Ovary (tissue), 9 donors: ENCODE data around the gene APOC4. TPM values are rescaled to one million over a fixed set of nuclear protein-coding genes. Genes with fewer than 3 reads are reported as not detected.

Source experiments
- DNase-seq, 5 donors: peaks; one replicate each; pipeline ENCODE4 v3.0.0-alpha.2; 2019 to 2020
- H3K27ac ChIP-seq, 2 donors: fragments of 200-600 bp; one replicate each; pipeline versions ENCODE4 v1.5.1 to v1.8.0; 2019 to 2022
- H3K27me3 ChIP-seq: fragments of 200-600 bp; one replicate; pipeline ENCODE4 v1.8.0; 2022
- H3K36me3 ChIP-seq: fragments of 200-600 bp; sonication (generic); one replicate; pipeline ENCODE4 v1.5.1; 2019
- H3K4me1 ChIP-seq: one replicate; pipeline ENCODE4 v1.8.1; 2013; ENCODE audit warnings: mild to moderate bottlenecking, moderate library complexity; ENCODE audit not compliant: insufficient read depth
- H3K4me3 ChIP-seq: fragments of 200-600 bp; sonication (generic); one replicate; pipeline ENCODE4 v1.5.1; 2017
- H3K9me3 ChIP-seq, 2 donors: fragments of 200-600 bp in 1 of 2; sonication (generic) in 1 of 2; one replicate each; pipeline versions ENCODE4 v1.5.1 to v1.8.1; 2013 to 2019; ENCODE audit warnings: mild to moderate bottlenecking in 1 of 2, moderate library complexity in 1 of 2
- EP300 ChIP-seq: sonication (generic); formaldehyde crosslinking; IDR thresholded peaks from one replicate; pipeline ENCODE4 v1.6.1; 2017; ENCODE audit warnings: antibody characterized with exemption
- POLR2A ChIP-seq: fragments of 450-650 bp; IDR thresholded peaks from one replicate; pipeline ENCODE4 v1.6.1; 2017; ENCODE audit warnings: antibody characterized with exemption, mild to moderate bottlenecking, moderate library complexity
- WGBS, 3 donors: extraction: QIAGEN DNeasy Blood & Tissue Kit in 1 of 3; methylation state at CpG; one replicate each; pipeline versions ENCODE4 v1.1.5 to v1.1.7; 2013 to 2017; 5-methylcytosine and 5-hydroxymethylcytosine counted together
- intact Hi-C, 4 donors: fragments of 100-400 bp; cut with DNase I; formaldehyde crosslinking; loops; one replicate each; pipeline versions ENCODE4 v1.11.0 to v1.15.1; 2022 to 2023
- polyA plus RNA-seq, 2 donors: library from polyadenylated mRNA; stranded (reverse); fragments of 200-250 nt in 1 of 2; fragments of 350-450 nt in 1 of 2; fragmentation: Illumina TruSeq in 1 of 2; extraction: RNeasy Lipid Tissue Mini Kit (QIAGEN cat#74804) in 1 of 2; gene quantifications; one replicate each; pipeline ENCODE4 v1.2.3, GENCODE V29; 2013 to 2014
- total RNA-seq, 7 donors: library from RNA; depleted of rRNA in 2 of 7; stranded (reverse); fragments of >200 nt in 2 of 7; fragmentation: NEBNext Ultra II Directional in 3 of 7; extraction: Animal tissue kit (Norgen Biotek cat#: 25700) in 3 of 7; gene quantifications; one replicate each; pipeline versions ENCODE4 v1.1.0 to v1.2.4, GENCODE V29; 2016 to 2023
- TF ChIP-seq, protein P1 (sequence below), 3 donors: fragments of 450-650 bp in 2 of 3; fragments of 200-600 bp in 1 of 3; IDR thresholded peaks; one replicate each; pipeline versions ENCODE4 v1.5.1 to v1.8.0; 2016 to 2022; ENCODE audit warnings: antibody characterized with exemption in 3 of 3, mild to moderate bottlenecking in 1 of 3
- donor health status: DM: no; HTN: no; CAD: no; lungs with moderate emphysema.
- donor health status: DM: no; HTN: no; CAD: no.
- donor health status: Bipolar disorder and iron deficiency.
- donor health status: DM: yes; HTN: yes; CAD: no.
- donor health status: DM: no; HTN: no; CAD: no.
- donor health status: DM: yes; HTN: yes; CAD: no.

Gene APOC4
- total and polyA plus RNA-seq, 9 donors = 0.57 TPM; not detected in 8

DNA sequence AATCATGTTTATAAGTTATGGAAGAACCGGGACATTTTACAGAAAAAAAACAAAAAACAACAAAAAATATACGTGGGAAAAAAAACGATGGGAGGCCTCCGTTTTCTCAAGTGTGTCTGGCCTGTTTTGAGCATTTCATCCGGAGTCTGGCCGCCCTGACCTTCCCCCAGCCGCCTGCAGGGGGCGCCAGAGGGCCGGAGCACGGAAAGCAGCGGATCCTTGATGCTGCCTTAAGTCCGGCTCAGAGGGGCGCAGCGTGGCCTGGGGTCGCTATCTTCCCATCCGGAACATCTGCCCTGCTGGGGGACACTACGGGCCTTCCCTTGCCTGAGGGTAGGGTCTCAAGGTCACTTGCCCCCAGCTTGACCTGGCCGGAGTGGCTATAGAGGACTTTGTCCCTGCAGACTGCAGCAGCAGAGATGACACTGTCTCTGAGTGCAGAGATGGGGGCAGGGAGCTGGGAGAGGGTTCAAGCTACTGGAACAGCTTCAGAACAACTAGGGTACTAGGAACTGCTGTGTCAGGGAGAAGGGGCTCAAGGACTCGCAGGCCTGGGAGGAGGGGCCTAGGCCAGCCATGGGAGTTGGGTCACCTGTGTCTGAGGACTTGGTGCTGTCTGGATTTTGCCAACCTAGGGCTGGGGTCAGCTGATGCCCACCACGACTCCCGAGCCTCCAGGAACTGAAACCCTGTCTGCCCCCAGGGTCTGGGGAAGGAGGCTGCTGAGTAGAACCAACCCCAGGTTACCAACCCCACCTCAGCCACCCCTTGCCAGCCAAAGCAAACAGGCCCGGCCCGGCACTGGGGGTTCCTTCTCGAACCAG lies 38.2 kb upstream of the APOC4 start:
- Histone ChIP-seq H3K27me3 (no peaks in the 10 kb centered on the region), H3K9me3 (no peaks in the 10 kb centered on the region), H3K4me1 (peaks cover 7% of the 10 kb centered on the region), H3K36me3 (no peaks in the 10 kb centered on the region), H3K27ac (no peak overlapping the region), H3K4me3 (no peak overlapping the region)
- TF ChIP-seq POLR2A = no peak
- TF ChIP-seq, protein P1, sequence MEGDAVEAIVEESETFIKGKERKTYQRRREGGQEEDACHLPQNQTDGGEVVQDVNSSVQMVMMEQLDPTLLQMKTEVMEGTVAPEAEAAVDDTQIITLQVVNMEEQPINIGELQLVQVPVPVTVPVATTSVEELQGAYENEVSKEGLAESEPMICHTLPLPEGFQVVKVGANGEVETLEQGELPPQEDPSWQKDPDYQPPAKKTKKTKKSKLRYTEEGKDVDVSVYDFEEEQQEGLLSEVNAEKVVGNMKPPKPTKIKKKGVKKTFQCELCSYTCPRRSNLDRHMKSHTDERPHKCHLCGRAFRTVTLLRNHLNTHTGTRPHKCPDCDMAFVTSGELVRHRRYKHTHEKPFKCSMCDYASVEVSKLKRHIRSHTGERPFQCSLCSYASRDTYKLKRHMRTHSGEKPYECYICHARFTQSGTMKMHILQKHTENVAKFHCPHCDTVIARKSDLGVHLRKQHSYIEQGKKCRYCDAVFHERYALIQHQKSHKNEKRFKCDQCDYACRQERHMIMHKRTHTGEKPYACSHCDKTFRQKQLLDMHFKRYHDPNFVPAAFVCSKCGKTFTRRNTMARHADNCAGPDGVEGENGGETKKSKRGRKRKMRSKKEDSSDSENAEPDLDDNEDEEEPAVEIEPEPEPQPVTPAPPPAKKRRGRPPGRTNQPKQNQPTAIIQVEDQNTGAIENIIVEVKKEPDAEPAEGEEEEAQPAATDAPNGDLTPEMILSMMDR (IDR thresholded peaks at IDR 0.05) = peak; percentile 97 to 98 (median 98)
- 9 to 12% (median 12%) methylated on average over 24 of the region's 24 CpGs for WGBS, 3 donors
- peak; percentile 68 to 92 (median 81) for DNase-seq
- intact Hi-C loops = loop anchor here (2.0 to 10.0 kb wide), 5 partner anchors 45 to 158 kb away; no protein-coding TSS in a partner anchor

DNA sequence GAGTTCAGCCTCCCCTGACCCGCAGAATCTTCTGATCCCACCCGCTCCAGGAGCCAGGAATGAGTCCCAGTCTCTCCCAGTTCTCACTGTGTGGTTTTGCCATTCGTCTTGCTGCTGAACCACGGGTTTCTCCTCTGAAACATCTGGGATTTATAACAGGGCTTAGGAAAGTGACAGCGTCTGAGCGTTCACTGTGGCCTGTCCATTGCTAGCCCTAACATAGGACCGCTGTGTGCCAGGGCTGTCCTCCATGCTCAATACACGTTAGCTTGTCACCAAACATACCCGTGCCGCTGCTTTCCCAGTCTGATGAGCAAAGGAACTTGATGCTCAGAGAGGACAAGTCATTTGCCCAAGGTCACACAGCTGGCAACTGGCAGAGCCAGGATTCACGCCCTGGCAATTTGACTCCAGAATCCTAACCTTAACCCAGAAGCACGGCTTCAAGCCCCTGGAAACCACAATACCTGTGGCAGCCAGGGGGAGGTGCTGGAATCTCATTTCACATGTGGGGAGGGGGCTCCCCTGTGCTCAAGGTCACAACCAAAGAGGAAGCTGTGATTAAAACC lies 37.5 kb upstream of the APOC4 start:
- no peak for TF ChIP-seq POLR2A
- TF ChIP-seq, protein P1 (IDR thresholded peaks at IDR 0.05) = peak in 1 of 3 donors; percentile 9
- TF ChIP-seq EP300 = no peak

GRCh38 chr19:44905437-44906160 lies 36.4 kb upstream of the APOC4 start, which contains the start of gene APOE:
Gene APOE (plus strand): TSS chr19:44905796. CDS start chr19:44906625, 829 bp downstream.
- no peaks in the 10 kb centered on the region for H3K9me3 ChIP-seq
- H3K27ac ChIP-seq = peak within 1 kb of the TSS; percentile 58 to 67
- WGBS, 3 donors = 0 to 1% (median 1%) methylated on average over 16 to 20 of the region's 20 CpGs
- no peaks in the 10 kb centered on the region for H3K27me3 ChIP-seq
- H3K4me1 ChIP-seq = peaks cover 7% of the 10 kb centered on the region
- intact Hi-C loops = loop anchor here in 2 of 4 donors (2.0 to 10.0 kb wide), 3 partner anchors 43 to 149 kb away; no protein-coding TSS in a partner anchor
- H3K36me3 ChIP-seq = no peaks in the 10 kb centered on the region
- H3K4me3 ChIP-seq = peak within 1 kb of the TSS; percentile 9
- DNase-seq = peak in 4 of 5 donors; percentile 48 to 81 (median 70)
- TF ChIP-seq POLR2A = no peak
- TF ChIP-seq, protein P1 (IDR thresholded peaks at IDR 0.05) = no peak
- no peak for TF ChIP-seq EP300

More for the DNA sequence above, 37.5 kb upstream of the APOC4 start:
- Histone ChIP-seq H3K36me3 (no peaks in the 10 kb centered on the region), H3K27ac (no peak overlapping the region), H3K4me3 (no peak overlapping the region), H3K4me1 (peaks cover 7% of the 10 kb centered on the region), H3K9me3 (no peaks in the 10 kb centered on the region), H3K27me3 (no peaks in the 10 kb centered on the region)
- intact Hi-C loops = loop anchor here (2.0 to 10.0 kb wide), 5 partner anchors 44 to 158 kb away; no protein-coding TSS in a partner anchor
- no peak for DNase-seq
- 40 to 50% (median 40%) methylated on average over 12 of the region's 12 CpGs for WGBS, 3 donors

- 88 to 92% (median 91%) methylated on average over 11 to 12 of the region's 12 CpGs for WGBS, 3 donors
- Histone ChIP-seq H3K9me3 (no peaks in the 10 kb centered on the region), H3K27me3 (no peaks in the 10 kb centered on the region), H3K4me3 (no peak overlapping the region), H3K36me3 (no peaks in the 10 kb centered on the region), H3K27ac (no peak overlapping the region), H3K4me1 (peaks cover 15% of the 10 kb centered on the region)
- TF ChIP-seq, protein P1 (IDR thresholded peaks at IDR 0.05) = no peak
- TF ChIP-seq POLR2A (no peak), EP300 (no peak)
- intact Hi-C loops = loop anchor here in 1 of 4 donors (2.0 to 10.0 kb wide), 2 partner anchors 27 to 147 kb away; no protein-coding TSS in a partner anchor
- DNase-seq = no peak
Measured at GRCh38 chr19:44907613-44908012, 34.4 kb upstream of the APOC4 start.
